HG03442 (cell line): ENCODE data around the gene ADAMTS2.

Experiments used
- ATAC-seq: cut with Tn5 transposase; IDR thresholded peaks from one replicate; pipeline ENCODE4 v1.9.1; 2021; ENCODE audit warnings: mild to moderate bottlenecking, moderate library complexity; ENCODE audit not compliant: unreplicated experiment

ADAMTS2 gene

GRCh38 chr5:179207470-179207869, 137.8 kb downstream of the ADAMTS2 start:
- ATAC-seq, result no peak

- ATAC-seq, result no peak
These were observed 138.9 kb downstream of the ADAMTS2 start for GRCh38 chr5:179206366-179206765.

- ATAC-seq, result no peak
These were observed 140.0 kb downstream of the ADAMTS2 start for GRCh38 chr5:179205277-179205676.

DNA sequence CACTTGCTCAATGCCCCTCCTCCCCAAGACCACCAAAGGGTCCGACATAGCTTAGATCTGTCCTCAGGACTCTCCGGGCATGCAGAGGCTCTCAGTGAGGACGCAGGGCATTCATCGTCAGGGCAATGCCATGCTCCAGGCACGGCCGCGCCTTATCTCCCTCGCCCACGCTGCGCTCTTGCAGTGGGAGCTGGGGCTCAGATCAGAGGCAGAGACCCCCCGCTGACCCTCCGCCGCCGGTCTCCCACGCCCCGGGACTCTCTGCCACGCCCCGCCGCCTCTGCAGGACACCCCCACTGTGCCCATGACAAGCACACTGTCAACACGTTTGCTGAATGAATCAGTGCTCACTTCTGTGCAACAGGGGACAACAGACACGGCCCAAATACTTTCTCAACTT, 140.7 kb downstream of the ADAMTS2 start:
- no peak for ATAC-seq

DNA sequence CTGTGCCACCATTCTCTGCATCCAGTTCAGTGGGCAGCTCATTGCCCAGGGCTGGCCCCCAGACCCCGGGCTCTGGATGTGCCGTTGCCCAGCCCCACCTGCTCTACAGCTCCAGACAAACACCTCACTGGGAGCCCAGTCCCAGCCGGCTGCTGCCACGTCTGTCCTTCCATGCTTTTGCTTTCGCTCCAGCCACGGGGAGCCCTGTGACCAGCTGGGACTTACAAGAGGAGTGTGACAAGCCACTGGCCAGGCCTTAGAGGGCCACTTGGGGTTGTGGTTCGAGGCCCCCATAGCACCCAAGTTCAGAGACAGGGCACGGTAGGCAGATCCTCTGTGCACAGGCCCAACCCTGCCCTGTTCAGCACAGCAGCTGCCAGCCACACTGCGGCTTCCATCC, 142.0 kb downstream of the ADAMTS2 start:
- ATAC-seq, result no peak

DNA sequence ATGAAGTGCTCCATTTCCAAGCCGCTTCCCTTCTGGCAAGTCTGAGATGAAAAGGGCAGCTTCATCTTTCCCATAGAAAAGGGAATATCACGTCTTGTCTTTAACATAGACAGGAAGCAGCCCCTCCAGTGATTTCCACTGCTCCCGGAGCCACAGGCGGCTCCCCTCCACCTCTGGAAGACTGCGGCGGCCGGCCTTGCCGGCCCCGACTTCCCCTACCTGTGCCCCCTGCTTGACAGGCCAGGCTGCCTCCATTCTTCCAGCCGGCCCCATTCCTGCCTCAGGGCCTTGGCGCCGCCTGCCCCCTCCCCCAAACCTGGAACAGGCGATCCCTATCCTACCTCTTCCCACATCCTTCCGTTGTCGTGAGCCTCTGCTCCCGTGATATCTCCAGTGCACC, 143.3 kb downstream of the ADAMTS2 start:
- no peak for ATAC-seq

- no peak for ATAC-seq
These were observed 146.0 kb downstream of the ADAMTS2 start for GRCh38 chr5:179199246-179199645.

- no peak for ATAC-seq
These were observed 146.4 kb downstream of the ADAMTS2 start for GRCh38 chr5:179198825-179199224.

- no peak for ATAC-seq
These were observed 148.7 kb downstream of the ADAMTS2 start for GRCh38 chr5:179196405-179197079.

- no peak for ATAC-seq
These were observed 149.5 kb downstream of the ADAMTS2 start for GRCh38 chr5:179195561-179196404.

DNA sequence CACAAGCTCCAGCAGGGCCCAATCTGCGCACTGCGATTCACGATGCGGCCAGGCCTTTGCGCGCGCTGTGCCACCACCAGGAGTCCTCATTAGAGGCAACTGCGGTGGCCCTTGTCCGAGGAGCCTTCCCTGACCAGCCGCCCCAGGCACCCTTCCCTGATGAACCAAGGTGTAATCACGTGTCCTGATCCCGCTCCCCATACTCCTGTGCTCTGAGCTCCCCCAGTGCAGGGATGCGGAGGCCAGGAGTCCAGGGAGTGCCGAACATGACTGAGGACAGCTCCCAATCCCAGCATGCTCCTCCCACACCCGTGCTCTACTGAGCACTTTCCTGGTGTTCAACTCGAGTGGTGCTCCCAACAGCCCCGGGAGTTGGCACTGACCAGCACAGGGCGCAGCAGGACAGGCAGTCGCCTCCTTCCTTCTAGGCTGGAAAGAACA, 150.3 kb downstream of the ADAMTS2 start:
- no peak for ATAC-seq

DNA sequence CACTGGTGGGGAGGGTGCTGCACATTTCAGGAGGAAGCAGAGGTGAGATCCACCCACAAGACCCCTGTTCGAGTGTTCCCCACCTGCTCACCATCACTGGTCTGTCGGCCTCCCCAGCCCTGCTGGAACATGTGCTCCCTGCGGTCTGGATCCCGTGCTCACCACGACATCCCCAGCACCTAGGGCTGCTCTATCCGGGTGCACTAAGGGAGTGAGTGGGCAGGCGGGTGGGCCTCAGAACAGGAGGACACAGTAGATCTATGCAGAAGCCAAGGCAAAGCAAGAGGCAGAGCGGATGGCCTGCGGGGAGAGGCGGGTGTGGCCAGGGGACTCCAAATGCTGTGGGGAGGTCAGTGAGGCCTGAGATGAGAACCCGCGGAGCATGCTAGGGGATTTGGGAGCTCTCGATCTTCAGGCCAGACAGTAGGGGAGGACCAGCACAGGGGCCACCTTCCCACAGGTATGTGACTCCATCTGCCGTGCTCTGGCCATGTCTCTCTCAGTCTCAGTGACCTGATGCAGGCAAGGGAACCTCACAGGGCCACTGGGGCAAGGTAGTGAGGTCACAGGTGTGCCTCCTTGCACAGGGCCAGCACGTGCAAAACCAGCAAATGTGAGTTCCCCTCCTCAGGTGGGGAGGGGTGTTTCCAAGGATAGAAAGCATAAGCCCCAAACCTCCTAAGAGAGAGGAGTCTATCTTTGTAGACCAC, 150.9 kb downstream of the ADAMTS2 start:
- ATAC-seq, result no peak

- no peak for ATAC-seq
These were observed 151.5 kb downstream of the ADAMTS2 start for GRCh38 chr5:179193746-179194145.

GRCh38 chr5:179192891-179193470, 152.3 kb downstream of the ADAMTS2 start:
- no peak for ATAC-seq

DNA sequence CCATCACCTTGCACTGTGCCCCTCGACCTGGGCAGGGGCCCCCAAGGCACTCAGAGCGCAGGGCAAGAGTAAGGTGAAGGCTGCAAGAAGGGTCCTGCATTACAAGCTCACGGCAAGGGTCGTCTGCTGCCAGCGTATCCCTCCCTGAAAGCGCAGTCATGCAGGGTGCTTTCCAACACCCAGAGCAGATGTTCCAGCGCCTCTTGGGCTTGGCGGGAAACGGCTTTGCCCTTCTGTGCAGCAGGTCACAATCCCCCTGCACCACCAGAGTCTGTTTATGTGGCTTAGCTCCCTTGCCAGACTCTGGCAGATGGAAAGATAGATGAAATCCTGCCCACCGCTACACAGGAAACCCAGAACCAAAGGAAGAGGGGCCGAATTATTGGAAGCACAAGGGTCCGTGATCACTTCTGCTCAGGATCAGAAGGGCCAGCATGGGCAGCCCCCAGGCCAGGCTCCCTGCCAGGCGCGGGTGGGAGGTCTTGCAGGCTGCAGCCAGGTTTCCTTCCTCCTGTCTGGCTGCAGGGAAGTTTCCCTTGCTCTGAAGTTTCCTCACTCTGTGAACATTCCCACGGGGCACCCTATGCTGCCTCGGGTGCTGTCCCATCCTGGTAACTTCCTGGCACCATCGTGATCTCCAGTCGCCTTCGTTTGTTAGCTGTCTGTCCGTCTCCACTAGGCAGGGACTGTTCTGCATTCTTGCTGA, 152.9 kb downstream of the ADAMTS2 start:
- no peak for ATAC-seq

- no peak for ATAC-seq
These were observed 153.6 kb downstream of the ADAMTS2 start for GRCh38 chr5:179191506-179192184.

GRCh38 chr5:179190851-179191505, 154.3 kb downstream of the ADAMTS2 start:
- no peak for ATAC-seq

- no peak for ATAC-seq
These were observed 156.6 kb downstream of the ADAMTS2 start for GRCh38 chr5:179188636-179189035.
